ENCODE data around the gene PIAS4. TPM values are rescaled to one million over a fixed set of nuclear protein-coding genes. Genes with fewer than 3 reads are reported as not detected.
A peak's percentile ranks its signal among the peaks of the same experiment; 100 is the strongest.

Gene PIAS4
- total RNA-seq, 1 donor from 2014 or later: 26.0 TPM

DNA sequence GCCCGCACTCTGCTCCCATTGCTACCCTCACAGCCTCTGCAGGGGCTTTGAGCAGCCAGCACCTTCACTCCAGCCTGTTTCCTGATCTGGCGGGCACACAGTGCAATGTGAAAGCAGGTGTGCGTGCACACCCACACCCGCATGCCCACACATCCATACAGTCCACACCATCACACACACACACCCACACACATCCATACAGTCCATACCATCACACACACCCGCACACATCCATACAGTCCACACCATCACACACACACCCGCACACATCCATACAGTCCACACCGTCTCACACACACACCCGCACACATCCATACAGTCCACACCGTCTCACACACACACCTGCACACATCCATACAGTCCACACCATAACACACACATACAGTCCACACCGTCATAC is 28.0 kb downstream of the PIAS4 start:
- no peaks in the 10 kb centered on the region for H3K27me3 Mint-ChIP-seq (ENCODE audit: low read depth, unreplicated experiment)
- no peak overlapping the region for H3K27ac ChIP-seq (ENCODE audit: low read depth, low read length)
- H3K36me3 Mint-ChIP-seq (ENCODE audit: low read depth, unreplicated experiment): peaks cover 6% of the 10 kb centered on the region
- H3K36me3 ChIP-seq (ENCODE audit: insufficient read depth, low read length): peaks cover 4% of the 10 kb centered on the region
- no peaks in the 10 kb centered on the region for H3K9me3 Mint-ChIP-seq (ENCODE audit: unreplicated experiment)
- H3K9me3 ChIP-seq (ENCODE audit: insufficient read depth, low read depth, low read length): no peaks in the 10 kb centered on the region
- TF ChIP-seq CTCF (IDR thresholded peaks at IDR 0.05; ENCODE audit: insufficient read depth, low read depth, low read length): no peak
- no peak for TF ChIP-seq EZH2 (IDR thresholded peaks at IDR 0.05; ENCODE audit: insufficient read depth, low read length)
- DNase-seq (ENCODE audit: low read depth): peak; percentile 23
- H3K4me2 ChIP-seq (ENCODE audit: low read length): no peak overlapping the region
- H3K4me3 Mint-ChIP-seq (ENCODE audit: unreplicated experiment): no peak overlapping the region
- H4K20me1 ChIP-seq (ENCODE audit: insufficient read depth, low read length): peaks cover 21% of the 10 kb centered on the region
- no peak overlapping the region for H3K9ac ChIP-seq (ENCODE audit: low read length)
- no peak for FAIRE-seq
- no peaks in the 10 kb centered on the region for H3K27me3 ChIP-seq (ENCODE audit: insufficient read depth, low read length)
- no peak overlapping the region for H3K27ac Mint-ChIP-seq (ENCODE audit: unreplicated experiment)
- H3K4me1 ChIP-seq (ENCODE audit: insufficient read depth, low read length): no peaks in the 10 kb centered on the region
- H3K79me2 ChIP-seq (ENCODE audit: insufficient read depth, low read length): no peaks in the 10 kb centered on the region
- no peak overlapping the region for H2AFZ ChIP-seq (ENCODE audit: low read depth, low read length)
- H3K4me3 ChIP-seq (ENCODE audit: insufficient read depth, low read depth, low read length): no peak overlapping the region
- no peaks in the 10 kb centered on the region for H3K4me1 Mint-ChIP-seq (ENCODE audit: low read depth, unreplicated experiment)

- Histone ChIP-seq H3K36me3 (ENCODE audit: insufficient read depth, low read length) (peaks cover 4% of the 10 kb centered on the region), H3K4me3 (ENCODE audit: insufficient read depth, low read depth, low read length) (no peak overlapping the region), H3K27ac (ENCODE audit: low read depth, low read length) (no peak overlapping the region), H2AFZ (ENCODE audit: low read depth, low read length) (no peak overlapping the region), H3K79me2 (ENCODE audit: insufficient read depth, low read length) (no peaks in the 10 kb centered on the region), H3K4me2 (ENCODE audit: low read length) (no peak overlapping the region), H3K4me1 (ENCODE audit: insufficient read depth, low read length) (no peaks in the 10 kb centered on the region), H3K9me3 (ENCODE audit: insufficient read depth, low read depth, low read length) (no peaks in the 10 kb centered on the region), H4K20me1 (ENCODE audit: insufficient read depth, low read length) (peaks cover 23% of the 10 kb centered on the region), H3K9ac (ENCODE audit: low read length) (no peak overlapping the region), H3K27me3 (ENCODE audit: insufficient read depth, low read length) (no peaks in the 10 kb centered on the region)
- FAIRE-seq (no peak), DNase-seq (ENCODE audit: low read depth) (peak; percentile 6)
- Mint-ChIP-seq H3K27ac (ENCODE audit: unreplicated experiment) (no peak overlapping the region), H3K27me3 (ENCODE audit: low read depth, unreplicated experiment) (no peaks in the 10 kb centered on the region), H3K9me3 (ENCODE audit: unreplicated experiment) (no peaks in the 10 kb centered on the region), H3K36me3 (ENCODE audit: low read depth, unreplicated experiment) (peaks cover 10% of the 10 kb centered on the region), H3K4me1 (ENCODE audit: low read depth, unreplicated experiment) (no peaks in the 10 kb centered on the region), H3K4me3 (ENCODE audit: unreplicated experiment) (no peak overlapping the region)
- TF ChIP-seq EZH2 (IDR thresholded peaks at IDR 0.05; ENCODE audit: insufficient read depth, low read length) (no peak), CTCF (IDR thresholded peaks at IDR 0.05; ENCODE audit: insufficient read depth, low read depth, low read length) (no peak)
Measured at GRCh38 chr19:4036576-4037300, 29.2 kb downstream of the PIAS4 start.

DNA sequence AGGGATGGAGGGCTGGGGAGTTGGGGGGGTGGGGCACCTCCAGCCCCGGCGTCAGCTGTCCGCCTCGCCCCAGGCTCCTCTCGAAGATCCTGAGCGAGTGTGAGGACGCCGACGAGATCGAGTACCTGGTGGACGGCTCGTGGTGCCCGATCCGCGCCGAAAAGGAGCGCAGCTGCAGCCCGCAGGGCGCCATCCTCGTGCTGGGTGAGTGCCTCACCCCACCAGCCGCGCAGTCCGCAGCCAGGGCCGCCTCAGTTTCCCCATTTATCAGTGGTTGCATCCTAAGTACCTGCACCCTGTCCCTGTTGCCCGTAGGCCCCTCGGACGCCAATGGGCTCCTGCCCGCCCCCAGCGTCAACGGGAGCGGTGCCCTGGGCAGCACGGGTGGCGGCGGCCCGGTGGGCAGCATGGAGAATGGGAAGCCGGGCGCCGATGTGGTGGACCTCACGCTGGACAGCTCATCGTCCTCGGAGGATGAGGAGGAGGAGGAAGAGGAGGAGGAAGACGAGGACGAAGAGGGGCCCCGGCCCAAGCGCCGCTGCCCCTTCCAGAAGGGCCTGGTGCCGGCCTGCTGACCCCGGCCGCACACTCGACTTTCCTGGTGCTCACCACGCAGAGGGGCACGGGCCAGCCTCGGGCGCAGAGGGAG is 29.9 kb downstream of the PIAS4 start:
- Mint-ChIP-seq H3K4me3 (ENCODE audit: unreplicated experiment) (no peak overlapping the region), H3K27ac (ENCODE audit: unreplicated experiment) (no peak overlapping the region), H3K27me3 (ENCODE audit: low read depth, unreplicated experiment) (no peaks in the 10 kb centered on the region), H3K9me3 (ENCODE audit: unreplicated experiment) (no peaks in the 10 kb centered on the region), H3K36me3 (ENCODE audit: low read depth, unreplicated experiment) (peaks cover 10% of the 10 kb centered on the region), H3K4me1 (ENCODE audit: low read depth, unreplicated experiment) (no peaks in the 10 kb centered on the region)
- H3K4me2 ChIP-seq (ENCODE audit: low read length): no peak overlapping the region
- peaks cover 5% of the 10 kb centered on the region for H3K79me2 ChIP-seq (ENCODE audit: insufficient read depth, low read length)
- H3K27ac ChIP-seq (ENCODE audit: low read depth, low read length): no peak overlapping the region
- no peak overlapping the region for H2AFZ ChIP-seq (ENCODE audit: low read depth, low read length)
- H3K4me3 ChIP-seq (ENCODE audit: insufficient read depth, low read depth, low read length): no peak overlapping the region
- peaks cover 4% of the 10 kb centered on the region for H3K36me3 ChIP-seq (ENCODE audit: insufficient read depth, low read length)
- H3K9ac ChIP-seq (ENCODE audit: low read length): no peak overlapping the region
- TF ChIP-seq EZH2 (IDR thresholded peaks at IDR 0.05; ENCODE audit: insufficient read depth, low read length) (no peak), CTCF (IDR thresholded peaks at IDR 0.05; ENCODE audit: insufficient read depth, low read depth, low read length) (no peak)
- no peaks in the 10 kb centered on the region for H3K9me3 ChIP-seq (ENCODE audit: insufficient read depth, low read depth, low read length)
- H3K4me1 ChIP-seq (ENCODE audit: insufficient read depth, low read length): no peaks in the 10 kb centered on the region
- H3K27me3 ChIP-seq (ENCODE audit: insufficient read depth, low read length): no peaks in the 10 kb centered on the region
- FAIRE-seq: no peak
- H4K20me1 ChIP-seq (ENCODE audit: insufficient read depth, low read length): peaks cover 30% of the 10 kb centered on the region
- no peak for DNase-seq (ENCODE audit: low read depth)

Data from astrocyte (in vitro differentiated cells and primary cell).